Activated CD8-positive, alpha-beta memory T cell treated with anti-CD3 and anti-CD28 coated beads, Interleukin-2, amount 10 ng/mL, durations not matched to agents 7 days and 5 days (primary cell): Measurements from ENCODE around the gene CCDC24. TPM values are rescaled to one million over a fixed set of nuclear protein-coding genes. Genes with fewer than 3 reads are reported as not detected.
A peak's percentile ranks its signal among the peaks of the same experiment; 100 is the strongest.

Experiments
- ATAC-seq: fragments of 150-1000 bp; cut with Tn5 transposase; one replicate; pipeline ENCODE4 v1.10.0; 2021; ENCODE audit warnings: moderate library complexity
- CTCF ChIA-PET: fragments of 350-600 bp; sonication (Branson Sonifier 250); formaldehyde crosslinking; loops from one replicate; lab custom pipeline; 2021; ENCODE audit warnings: antibody characterized with exemption; lab: Charles Lee
- DNase-seq: peaks from one replicate; pipeline ENCODE4 v3.0.0-alpha.2; 2020
- H3K27ac Mint-ChIP-seq: one replicate; pipeline ENCODE4 v1.8.0; 2021; ENCODE audit warnings: mild to moderate bottlenecking, mixed read lengths
- H3K27me3 Mint-ChIP-seq: one replicate; pipeline ENCODE4 v1.8.0; 2021; ENCODE audit warnings: mixed read lengths
- H3K36me3 Mint-ChIP-seq: one replicate; pipeline ENCODE4 v1.8.0; 2021; ENCODE audit warnings: mild to moderate bottlenecking, mixed read lengths
- H3K4me1 Mint-ChIP-seq: one replicate; pipeline ENCODE4 v1.8.0; 2021; ENCODE audit warnings: mixed read lengths
- H3K4me3 Mint-ChIP-seq: one replicate; pipeline ENCODE4 v1.8.0; 2021; ENCODE audit warnings: mild to moderate bottlenecking, moderate library complexity, mixed read lengths
- H3K9me3 Mint-ChIP-seq: one replicate; pipeline ENCODE4 v1.8.0; 2022; ENCODE audit warnings: low read depth, mixed read lengths
- total RNA-seq, 2 experiments: library from RNA; stranded (reverse); gene quantifications; one replicate each; pipeline ENCODE4 v1.2.3, GENCODE V29; 2021

CCDC24 gene
- total RNA-seq, 2 experiments from 2014 or later = 1.3 to 1.5 TPM

- CTCF ChIA-PET = interaction anchor here (1.1 to 1.8 kb wide), 2 partner anchors 49 to 53 kb away, joined by 3 to 4 read pairs; no protein-coding TSS in a partner anchor
- H3K27me3 Mint-ChIP-seq = no peaks in the 10 kb centered on the region
- H3K36me3 Mint-ChIP-seq = no peaks in the 10 kb centered on the region
- ATAC-seq = no peak
- H3K4me1 Mint-ChIP-seq = peaks cover 7% of the 10 kb centered on the region
- no peak overlapping the region for H3K27ac Mint-ChIP-seq
- DNase-seq = no peak
- H3K9me3 Mint-ChIP-seq = no peaks in the 10 kb centered on the region
- H3K4me3 Mint-ChIP-seq = no peak overlapping the region
Measured at GRCh38 chr1:43987159-43987902, 4.1 kb upstream of the CCDC24 start.

- H3K27ac Mint-ChIP-seq = peak overlapping the region; percentile 82
- no peak for ATAC-seq
Measured at GRCh38 chr1:43990271-43991199, 864 bp upstream of the CCDC24 start.

GRCh38 chr1:43991200-43991475 is 261 bp upstream of the CCDC24 start:
- CTCF ChIA-PET = interaction anchor here (1.5 to 3.7 kb wide), 3 partner anchors 14 to 45 kb away, joined by 5 to 17 read pairs (median 17); partner anchors contain the start of gene ATP6V0B
- DNase-seq (no peak), ATAC-seq (no peak)
- peak overlapping the region; percentile 82 for H3K27ac Mint-ChIP-seq
- H3K36me3 Mint-ChIP-seq = no peaks in the 10 kb centered on the region
- peak overlapping the region; percentile 83 for H3K4me3 Mint-ChIP-seq
- no peaks in the 10 kb centered on the region for H3K9me3 Mint-ChIP-seq
- H3K4me1 Mint-ChIP-seq = peaks cover 16% of the 10 kb centered on the region
- no peaks in the 10 kb centered on the region for H3K27me3 Mint-ChIP-seq

More at GRCh38 chr1:43990271-43991199, 864 bp upstream of the CCDC24 start:
- Mint-ChIP-seq H3K4me3 (peak overlapping the region; percentile 83), H3K36me3 (no peaks in the 10 kb centered on the region), H3K9me3 (no peaks in the 10 kb centered on the region), H3K4me1 (peaks cover 16% of the 10 kb centered on the region), H3K27me3 (no peaks in the 10 kb centered on the region)
- DNase-seq = no peak
- CTCF ChIA-PET = interaction anchor here (1.0 to 3.7 kb wide), 4 partner anchors 15 to 46 kb away, joined by 3 to 17 read pairs (median 11); partner anchors contain the start of gene ATP6V0B

GRCh38 chr1:43992232-43992995 is 1.0 kb downstream of the CCDC24 start:
- ATAC-seq = no peak
- peaks cover 16% of the 10 kb centered on the region for H3K4me1 Mint-ChIP-seq
- H3K4me3 Mint-ChIP-seq = peak overlapping the region; percentile 83
- H3K9me3 Mint-ChIP-seq = no peaks in the 10 kb centered on the region
- H3K36me3 Mint-ChIP-seq = no peaks in the 10 kb centered on the region
- no peak for DNase-seq
- CTCF ChIA-PET = interaction anchor here (1.2 to 3.7 kb wide), 6 partner anchors 13 to 56 kb away, joined by 3 to 17 read pairs (median 8); partner anchors contain the start of genes ATP6V0B and DPH2
- peak overlapping the region; percentile 24 for H3K27ac Mint-ChIP-seq
- no peaks in the 10 kb centered on the region for H3K27me3 Mint-ChIP-seq

- no peaks in the 10 kb centered on the region for H3K36me3 Mint-ChIP-seq
- no peak for ATAC-seq
- H3K27me3 Mint-ChIP-seq = no peaks in the 10 kb centered on the region
- H3K9me3 Mint-ChIP-seq = no peaks in the 10 kb centered on the region
- no peak for DNase-seq
- CTCF ChIA-PET = interaction anchor here (0.8 to 3.7 kb wide), 7 partner anchors 12 to 55 kb away, joined by 3 to 17 read pairs (median 5); partner anchors contain the start of genes ATP6V0B and DPH2
- H3K4me1 Mint-ChIP-seq = peaks cover 17% of the 10 kb centered on the region
- H3K27ac Mint-ChIP-seq = no peak overlapping the region
- H3K4me3 Mint-ChIP-seq = no peak overlapping the region
Measured at GRCh38 chr1:43993206-43993914, 2.0 kb downstream of the CCDC24 start.

- Mint-ChIP-seq H3K27ac (no peak overlapping the region), H3K4me3 (no peak overlapping the region), H3K4me1 (peaks cover 18% of the 10 kb centered on the region), H3K27me3 (no peaks in the 10 kb centered on the region), H3K9me3 (no peaks in the 10 kb centered on the region), H3K36me3 (no peaks in the 10 kb centered on the region)
- CTCF ChIA-PET = interaction anchor here (0.8 to 3.7 kb wide), 6 partner anchors 11 to 54 kb away, joined by 3 to 17 read pairs (median 4); partner anchors contain the start of gene DPH2
- ATAC-seq (no peak), DNase-seq (no peak)
Measured at GRCh38 chr1:43994071-43994470, 2.7 kb downstream of the CCDC24 start.

GRCh38 chr1:43994794-43995790 is 3.7 kb downstream of the CCDC24 start:
- Mint-ChIP-seq H3K9me3 (no peaks in the 10 kb centered on the region), H3K4me3 (no peak overlapping the region), H3K36me3 (no peaks in the 10 kb centered on the region), H3K4me1 (peaks cover 18% of the 10 kb centered on the region), H3K27me3 (no peaks in the 10 kb centered on the region), H3K27ac (no peak overlapping the region)
- DNase-seq = peak; percentile 54
- no peak for ATAC-seq
- CTCF ChIA-PET = interaction anchor here (0.8 to 3.6 kb wide), 4 partner anchors 10 to 53 kb away, joined by 3 to 12 read pairs (median 4); partner anchors contain the start of gene SLC6A9

GRCh38 chr1:43995984-43996732 is 4.8 kb downstream of the CCDC24 start:
- H3K4me3 Mint-ChIP-seq = no peak overlapping the region
- DNase-seq (no peak), ATAC-seq (no peak)
- H3K27me3 Mint-ChIP-seq = no peaks in the 10 kb centered on the region
- CTCF ChIA-PET = interaction anchor here (1.9 kb wide), 1 partner anchor 35 kb away, joined by 4 read pairs; the partner anchor contains the start of gene SLC6A9
- no peaks in the 10 kb centered on the region for H3K36me3 Mint-ChIP-seq
- H3K27ac Mint-ChIP-seq = no peak overlapping the region
- H3K4me1 Mint-ChIP-seq = peaks cover 19% of the 10 kb centered on the region
- no peaks in the 10 kb centered on the region for H3K9me3 Mint-ChIP-seq

- Mint-ChIP-seq H3K4me1 (peaks cover 20% of the 10 kb centered on the region), H3K27ac (no peak overlapping the region), H3K36me3 (no peaks in the 10 kb centered on the region), H3K9me3 (no peaks in the 10 kb centered on the region), H3K4me3 (no peak overlapping the region), H3K27me3 (no peaks in the 10 kb centered on the region)
- no peak for ATAC-seq
- DNase-seq = no peak
- CTCF ChIA-PET = no interaction called here
Measured at GRCh38 chr1:43996733-43997115, 5.3 kb downstream of the CCDC24 start.

GRCh38 chr1:43997295-43997999 is 6.0 kb downstream of the CCDC24 start:
- no peak for ATAC-seq
- CTCF ChIA-PET = no interaction called here

More at GRCh38 chr1:43997295-43997999, 6.0 kb downstream of the CCDC24 start:
- H3K27ac Mint-ChIP-seq = no peak overlapping the region
- H3K4me1 Mint-ChIP-seq = peaks cover 14% of the 10 kb centered on the region
- H3K9me3 Mint-ChIP-seq = no peaks in the 10 kb centered on the region
- DNase-seq = no peak
- no peaks in the 10 kb centered on the region for H3K27me3 Mint-ChIP-seq
- H3K4me3 Mint-ChIP-seq = no peak overlapping the region
- H3K36me3 Mint-ChIP-seq = no peaks in the 10 kb centered on the region
